Colonic mucosa (tissue), 4 donors: ENCODE data around the gene SVIL. TPM values are rescaled to one million over a fixed set of nuclear protein-coding genes. Genes with fewer than 3 reads are reported as not detected.
"Not testable (repeated sequence)": the region's sequence is repeated elsewhere in the genome, so short reads cannot be mapped to it uniquely, and the experiment has no call there.

Experiments
- DNase-seq: peaks from one replicate; pipeline ENCODE4 v3.0.0-alpha.2; 2020
- H3K27ac ChIP-seq: fragments of 200-600 bp; one replicate; pipeline ENCODE4 v1.8.0; 2021
- H3K27me3 ChIP-seq: fragments of 200-600 bp; one replicate; pipeline ENCODE4 v1.8.0; 2021
- H3K36me3 ChIP-seq: fragments of 200-600 bp; one replicate; pipeline ENCODE4 v1.8.0; 2021
- H3K4me1 ChIP-seq: fragments of 200-600 bp; one replicate; pipeline ENCODE4 v1.8.0; 2021; ENCODE audit warnings: mild to moderate bottlenecking
- H3K4me3 ChIP-seq: fragments of 200-600 bp; one replicate; pipeline ENCODE4 v1.8.0; 2021
- H3K9ac ChIP-seq, 2 donors: one replicate each; pipeline ENCODE4 v1.7.0; 2013; ENCODE audit warnings: control low read depth in 2 of 2, low read depth in 2 of 2, low read length in 2 of 2
- H3K9me3 ChIP-seq: fragments of 200-600 bp; one replicate; pipeline ENCODE4 v1.8.0; 2021
- CTCF ChIP-seq: fragments of 200-600 bp; IDR thresholded peaks from one replicate; pipeline ENCODE4 v1.8.0; 2022; ENCODE audit warnings: antibody characterized with exemption, mild to moderate bottlenecking
- intact Hi-C: fragments of 100-400 bp; cut with DNase I; formaldehyde crosslinking; loops from one replicate; pipeline ENCODE4 v1.14.1; 2022
- total RNA-seq, 2 donors: library from RNA; stranded (reverse); fragmentation: NEBNext Ultra II Directional in 1 of 2; extraction: Animal tissue kit (Norgen Biotek cat#: 25700) in 1 of 2; gene quantifications; one replicate each; pipeline ENCODE4 v1.2.1, GENCODE V29; 2021
- donor health status: healthy.
- donor health status: DM: no; HTN: no; CAD: no.
- donor health status: DM: no; HTN: no; CAD: no.

Gene SVIL
- total RNA-seq, 2 donors from 2014 or later = 62.6 to 132 TPM

DNA sequence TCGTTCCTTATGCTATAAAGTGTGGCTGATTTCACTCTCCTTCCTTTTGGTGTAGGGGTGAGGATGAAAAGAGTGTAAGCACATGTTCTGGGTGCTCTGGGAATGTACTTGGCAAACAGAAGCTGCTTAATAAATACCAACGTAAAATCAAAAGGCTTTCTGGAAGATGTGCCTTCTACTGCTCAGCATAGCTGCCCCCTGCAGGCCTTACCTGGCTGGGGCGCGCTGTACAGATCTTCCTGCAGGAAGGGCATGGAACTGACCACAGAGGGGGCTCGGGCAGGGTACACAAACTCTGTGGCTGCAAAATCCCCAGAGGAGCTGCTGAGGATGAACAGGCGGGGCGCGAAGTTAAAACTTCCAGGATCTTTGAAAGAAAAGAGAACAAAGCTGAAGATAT, 169.4 kb downstream of the SVIL start:
- intact Hi-C loops = no loop called here
- H3K27ac ChIP-seq = no peak overlapping the region
- H3K36me3 ChIP-seq = peaks cover 19% of the 10 kb centered on the region
- DNase-seq = no peak
- no peak for TF ChIP-seq CTCF
- H3K9ac ChIP-seq = no peak overlapping the region
- no peak overlapping the region for H3K4me3 ChIP-seq
- H3K9me3 ChIP-seq = no peaks in the 10 kb centered on the region
- H3K4me1 ChIP-seq = no peaks in the 10 kb centered on the region
- no peaks in the 10 kb centered on the region for H3K27me3 ChIP-seq

- H3K9ac ChIP-seq, H3K9me3 ChIP-seq, intact Hi-C loops, DNase-seq, H3K27ac ChIP-seq, H3K4me3 ChIP-seq, H3K27me3 ChIP-seq, H3K4me1 ChIP-seq: not testable (repeated sequence)
- peaks cover 19% of the 10 kb centered on the region for H3K36me3 ChIP-seq
Measured at GRCh38 chr10:29464671-29465171, 170.1 kb downstream of the SVIL start.

- Histone ChIP-seq H3K36me3 (peaks cover 19% of the 10 kb centered on the region), H3K27ac (no peak overlapping the region)
Measured at GRCh38 chr10:29461042-29461441, 173.7 kb downstream of the SVIL start.

GRCh38 chr10:29458190-29458589, 176.6 kb downstream of the SVIL start:
- H3K36me3 ChIP-seq, H3K27me3 ChIP-seq, H3K4me1 ChIP-seq, H3K4me3 ChIP-seq, H3K27ac ChIP-seq, intact Hi-C loops, DNase-seq, H3K9ac ChIP-seq, H3K9me3 ChIP-seq: not testable (repeated sequence)

More at GRCh38 chr10:29461042-29461441, 173.7 kb downstream of the SVIL start:
- no peak for DNase-seq
- no peaks in the 10 kb centered on the region for H3K9me3 ChIP-seq
- no peak for TF ChIP-seq CTCF
- intact Hi-C loops = no loop called here
- no peaks in the 10 kb centered on the region for H3K4me1 ChIP-seq
- H3K9ac ChIP-seq = no peak overlapping the region
- no peak overlapping the region for H3K4me3 ChIP-seq
- H3K27me3 ChIP-seq = no peaks in the 10 kb centered on the region

GRCh38 chr10:29455095-29455494, 179.7 kb downstream of the SVIL start:
- H3K9ac ChIP-seq = no peak overlapping the region
- H3K4me1 ChIP-seq = no peaks in the 10 kb centered on the region
- intact Hi-C loops = no loop called here
- H3K4me3 ChIP-seq = no peak overlapping the region
- no peaks in the 10 kb centered on the region for H3K36me3 ChIP-seq
- H3K27ac ChIP-seq = no peak overlapping the region
- no peaks in the 10 kb centered on the region for H3K27me3 ChIP-seq
- no peaks in the 10 kb centered on the region for H3K9me3 ChIP-seq
- no peak for DNase-seq
- no peak for TF ChIP-seq CTCF

- Histone ChIP-seq H3K4me3 (no peak overlapping the region), H3K36me3 (no peaks in the 10 kb centered on the region), H3K9me3 (no peaks in the 10 kb centered on the region), H3K27me3 (no peaks in the 10 kb centered on the region), H3K4me1 (no peaks in the 10 kb centered on the region), H3K27ac (no peak overlapping the region), H3K9ac (no peak overlapping the region)
- intact Hi-C loops = no loop called here
- no peak for DNase-seq
- TF ChIP-seq CTCF = no peak
Measured at GRCh38 chr10:29454250-29454649, 180.5 kb downstream of the SVIL start.
